GM18517 (cell line): ENCODE measurements around the gene SHROOM4.

Source experiments
- ATAC-seq: cut with Tn5 transposase; IDR thresholded peaks from one replicate; pipeline ENCODE4 v1.9.1; 2021; ENCODE audit warnings: mild to moderate bottlenecking, moderate library complexity; ENCODE audit not compliant: unreplicated experiment

SHROOM4 gene

DNA sequence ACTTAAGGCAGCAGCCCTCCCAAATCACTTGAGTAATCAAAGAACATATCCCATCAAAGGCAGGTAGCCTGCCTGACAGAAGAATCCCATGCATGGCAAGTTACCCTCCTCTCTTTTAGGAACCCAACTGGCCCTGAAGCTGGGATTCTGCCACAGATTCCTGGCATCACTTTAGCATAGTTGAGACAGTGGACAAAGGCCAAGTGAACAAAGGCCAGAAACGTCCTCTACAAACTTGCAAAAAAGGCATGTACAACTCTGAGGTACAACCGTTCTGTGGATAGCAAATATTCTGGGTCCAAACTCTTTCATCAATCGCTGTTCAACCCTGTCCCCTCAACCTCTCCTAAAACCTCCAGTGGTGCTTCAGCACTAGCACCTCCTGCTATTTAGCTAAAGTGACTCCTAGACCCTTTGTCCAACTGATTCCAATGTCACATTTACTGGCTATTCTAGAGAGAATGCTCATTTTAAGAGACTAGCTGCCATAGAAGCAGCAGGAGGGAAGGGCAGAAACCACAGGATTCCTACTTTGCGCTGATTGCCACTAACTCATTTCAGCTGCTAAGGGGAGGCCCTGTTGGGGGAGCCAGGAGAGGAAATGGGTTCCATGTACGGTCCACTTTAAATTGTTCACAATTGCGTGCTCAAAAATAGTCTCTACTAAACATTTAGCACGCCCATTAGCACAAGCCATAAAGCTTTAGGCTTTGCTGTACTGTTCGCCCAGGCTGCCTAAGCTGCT, 105.9 kb downstream of the SHROOM4 start:
- no peak for ATAC-seq

GRCh38 chrX:50707405-50707804, 106.6 kb downstream of the SHROOM4 start:
- no peak for ATAC-seq

- no peak for ATAC-seq
Measured at GRCh38 chrX:50705042-50705441, 109.0 kb downstream of the SHROOM4 start.

DNA sequence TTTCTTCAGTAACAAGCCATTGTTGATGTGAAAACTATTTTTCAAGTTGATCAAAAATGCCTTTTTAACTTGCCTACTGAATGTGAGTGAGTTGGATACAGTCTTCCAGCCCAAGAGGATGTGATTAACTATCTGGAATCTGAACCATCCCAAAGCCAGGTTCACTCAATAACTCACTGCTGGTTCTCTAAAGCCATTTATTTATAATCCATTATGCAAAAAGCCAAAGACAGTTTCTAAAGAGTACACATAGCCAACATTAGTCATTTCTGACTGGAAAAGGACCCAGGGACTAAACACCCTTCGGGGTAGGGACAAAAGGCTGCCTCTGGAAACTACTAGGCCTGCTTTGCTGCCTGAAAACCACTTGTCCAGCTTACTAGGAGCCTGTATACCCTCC, 109.6 kb downstream of the SHROOM4 start:
- ATAC-seq, result no peak

GRCh38 chrX:50700921-50701320, 113.1 kb downstream of the SHROOM4 start:
- ATAC-seq, result no peak

DNA sequence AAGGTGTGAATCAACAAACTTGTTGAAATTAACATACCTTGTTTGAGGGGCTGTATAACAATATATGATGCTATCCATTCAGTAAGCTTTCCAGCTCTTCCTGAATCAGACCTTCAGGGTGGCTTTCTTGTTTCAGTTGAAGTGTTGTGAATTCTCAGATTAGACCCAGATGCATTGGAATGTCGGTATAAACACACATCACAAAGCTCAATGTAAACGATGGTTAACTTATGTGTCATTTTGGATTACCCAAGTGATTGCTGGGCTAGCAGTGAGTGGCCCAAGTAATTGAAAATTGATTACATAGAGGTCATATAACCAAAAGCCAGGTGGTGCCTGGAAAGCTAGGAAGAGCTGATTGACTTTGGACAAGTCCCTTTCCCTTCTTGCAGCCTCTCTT, 115.0 kb downstream of the SHROOM4 start:
- ATAC-seq, result no peak

GRCh38 chrX:50697691-50698090, 116.3 kb downstream of the SHROOM4 start:
- ATAC-seq, result no peak

DNA sequence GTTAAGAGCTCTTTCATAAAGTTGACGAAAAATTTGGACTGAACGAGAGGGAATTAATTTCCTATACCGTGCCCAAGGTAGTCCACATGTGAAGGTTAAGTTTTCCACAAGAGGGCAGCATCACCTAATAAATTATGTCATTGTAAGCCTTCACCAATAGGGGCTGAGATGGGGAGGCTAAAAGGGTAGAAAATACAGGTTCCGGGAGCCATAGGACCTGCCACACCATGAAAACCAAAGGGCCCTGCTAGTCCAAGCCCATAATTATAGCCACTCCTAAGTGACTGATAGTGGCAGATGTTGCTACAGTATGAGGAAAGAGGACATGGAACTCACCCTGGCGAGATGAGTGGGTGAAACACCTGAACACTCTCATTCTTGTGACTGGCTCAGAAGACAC, 122.2 kb downstream of the SHROOM4 start:
- peak; percentile 95 for ATAC-seq

- no peak for ATAC-seq
Measured at GRCh38 chrX:50684871-50685270, 129.1 kb downstream of the SHROOM4 start.

GRCh38 chrX:50680990-50681389, 133.0 kb downstream of the SHROOM4 start:
- no peak for ATAC-seq

- no peak for ATAC-seq
Measured at GRCh38 chrX:50677789-50678188, 136.2 kb downstream of the SHROOM4 start.

GRCh38 chrX:50671661-50672060, 142.3 kb downstream of the SHROOM4 start:
- no peak for ATAC-seq

- no peak for ATAC-seq
Measured at GRCh38 chrX:50668860-50669259, 145.1 kb downstream of the SHROOM4 start.

- ATAC-seq, result no peak
Measured at GRCh38 chrX:50648156-50648555, 165.8 kb downstream of the SHROOM4 start.

GRCh38 chrX:50644496-50644895, 169.5 kb downstream of the SHROOM4 start:
- no peak for ATAC-seq

GRCh38 chrX:50643525-50644137, 170.4 kb downstream of the SHROOM4 start:
- no peak for ATAC-seq

DNA sequence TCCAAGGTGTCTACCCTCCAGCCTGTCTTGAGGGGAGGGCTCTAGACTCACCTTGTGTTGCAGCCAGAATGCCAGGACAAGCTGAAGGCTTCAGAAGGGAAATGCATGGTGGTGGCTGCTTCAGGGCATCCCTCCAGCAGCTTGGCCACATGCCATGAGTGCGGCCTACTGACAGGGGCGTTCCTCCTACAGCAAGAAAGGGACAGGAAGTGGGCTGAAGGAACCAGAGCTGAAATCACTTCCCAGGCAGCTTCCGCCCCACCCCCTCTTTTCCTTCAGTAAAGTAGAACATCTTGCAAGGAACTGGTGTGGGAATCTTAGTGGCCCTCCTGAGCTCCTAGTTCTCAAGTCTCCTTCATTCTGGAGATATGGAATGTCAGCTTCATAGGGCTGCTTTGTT, 175.9 kb downstream of the SHROOM4 start:
- ATAC-seq, result no peak

DNA sequence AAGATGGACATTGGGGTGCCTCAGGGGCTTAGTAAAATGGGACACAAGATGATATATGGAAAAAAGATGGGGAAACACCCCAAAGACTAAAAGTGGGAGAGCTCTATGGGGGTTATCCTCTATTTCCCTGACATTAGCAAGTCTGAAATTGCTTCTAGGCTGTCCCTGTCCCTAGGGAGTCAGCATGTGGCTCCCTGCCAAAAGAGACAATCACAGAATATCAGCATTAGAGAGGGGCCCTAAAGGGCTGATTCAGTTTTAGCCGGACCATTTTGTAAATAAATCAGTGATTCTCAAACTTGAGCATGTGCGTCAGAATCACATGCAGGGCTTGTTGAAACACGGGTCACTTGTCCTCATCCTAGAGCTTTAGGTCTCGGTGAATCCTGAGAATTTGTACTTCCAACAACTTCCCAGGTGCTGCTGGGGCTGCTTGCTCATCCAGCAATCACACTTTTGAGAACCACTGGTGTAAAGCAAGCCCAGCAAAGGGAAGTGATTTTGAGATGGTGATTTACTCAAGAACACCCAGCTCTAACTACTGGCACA, 178.1 kb downstream of the SHROOM4 start:
- no peak for ATAC-seq

GRCh38 chrX:50635162-50635561, 178.8 kb downstream of the SHROOM4 start:
- ATAC-seq, result no peak

GRCh38 chrX:50629774-50630173, 184.2 kb downstream of the SHROOM4 start:
- ATAC-seq, result no peak

DNA sequence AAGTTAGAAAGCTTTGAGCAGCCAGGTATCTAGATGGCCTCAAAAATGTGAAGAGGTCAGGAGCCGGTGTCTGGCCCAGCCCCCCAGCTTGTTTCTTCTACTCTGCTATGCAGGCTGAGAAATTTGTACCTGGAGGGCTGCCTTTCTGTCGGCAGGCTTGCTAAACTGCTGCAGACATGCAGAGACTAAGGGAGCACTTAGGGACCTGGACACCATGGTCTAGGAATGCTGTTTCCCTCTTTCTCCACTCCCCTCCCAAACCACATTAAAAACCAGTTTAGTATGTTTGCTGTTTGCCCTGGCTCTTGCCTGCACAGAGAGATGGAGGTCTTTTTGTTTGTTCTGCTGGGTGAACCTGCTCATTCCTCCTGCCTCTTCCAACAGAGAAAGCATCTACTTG, 186.3 kb downstream of the SHROOM4 start:
- no peak for ATAC-seq

- no peak for ATAC-seq
Measured at GRCh38 chrX:50626432-50626831, 187.6 kb downstream of the SHROOM4 start.
